Esophagus squamous epithelium (tissue), 5 donors: ENCODE data around the gene TEX29. TPM values are rescaled to one million over a fixed set of nuclear protein-coding genes. Genes with fewer than 3 reads are reported as not detected.

Experiments used
- DNase-seq: peaks from one replicate; lab custom pipeline; 2025; lab: John Stamatoyannopoulos, UW
- H3K27ac ChIP-seq, 4 donors: fragments of 200-600 bp; sonication (generic); one replicate each; pipeline ENCODE4 v1.5.1; 2016 to 2019; ENCODE audit warnings: mild to moderate bottlenecking in 1 of 4
- H3K27me3 ChIP-seq, 4 donors: fragments of 200-600 bp; sonication (generic); 1 replicate in 3 of 4; 2 replicates in 1 of 4; pipeline versions ENCODE4 v1.5.1 to v1.6.0; 2017 to 2021; ENCODE audit warnings: antibody characterized with exemption in 1 of 4
- H3K36me3 ChIP-seq, 3 donors: fragments of 200-600 bp; sonication (generic); one replicate each; pipeline ENCODE4 v1.5.1; 2016 to 2019
- H3K4me1 ChIP-seq, 3 donors: fragments of 200-600 bp; sonication (generic); one replicate each; pipeline ENCODE4 v1.5.1; 2017 to 2019
- H3K4me3 ChIP-seq, 4 donors: fragments of 200-600 bp; sonication (generic); 1 replicate in 3 of 4; 2 replicates in 1 of 4; pipeline ENCODE4 v1.5.1; 2016 to 2019; ENCODE audit warnings: mild to moderate bottlenecking in 2 of 4, moderate library complexity in 1 of 4
- H3K9me3 ChIP-seq, 3 donors: fragments of 200-600 bp; sonication (generic); one replicate each; pipeline ENCODE4 v1.5.1; 2016 to 2019
- CTCF ChIP-seq, 6 experiments: fragments of 450-650 bp in 4 of 6; fragments of 200-600 bp in 2 of 6; sonication (generic) in 2 of 6; IDR thresholded peaks; one replicate each; pipeline ENCODE4 v1.5.1; 2016 to 2019; ENCODE audit warnings: antibody characterized with exemption in 6 of 6, mild to moderate bottlenecking in 4 of 6, moderate library complexity in 4 of 6
- POLR2A ChIP-seq, 4 donors: fragments of 450-650 bp; IDR thresholded peaks; one replicate each; pipeline ENCODE4 v1.6.1; 2017; ENCODE audit warnings: antibody characterized with exemption in 4 of 4, mild to moderate bottlenecking in 4 of 4, moderate library complexity in 3 of 4
- WGBS, 2 donors: methylation state at CpG; one replicate each; pipeline ENCODE4 v1.1.5; 2018; 5-methylcytosine and 5-hydroxymethylcytosine counted together
- intact Hi-C: fragments of 100-400 bp; cut with DNase I; formaldehyde crosslinking; loops from one replicate; pipeline ENCODE4 v1.15.0; 2022
- total RNA-seq, 4 donors: library from RNA; depleted of rRNA; stranded (reverse); fragments of >200 nt; gene quantifications; one replicate each; pipeline ENCODE4 v1.1.0, GENCODE V29; 2016
- donor health status: DM: yes; HTN: yes; CAD: no.

The TEX29 gene
- total RNA-seq, 4 donors from 2014 or later, result not detected

- no peaks in the 10 kb centered on the region for H3K4me1 ChIP-seq
- DNase-seq, result no peak
- no peaks in the 10 kb centered on the region for H3K36me3 ChIP-seq
- no peak overlapping the region for H3K27ac ChIP-seq
- intact Hi-C loops, result no loop called here
- H3K4me3 ChIP-seq, result no peak overlapping the region
- H3K27me3 ChIP-seq, result no peaks in the 10 kb centered on the region
- H3K9me3 ChIP-seq, result no peaks in the 10 kb centered on the region
- 53 to 100% methylated on average over 4 to 6 of the region's 17 CpGs for WGBS, 2 donors
- no peak for TF ChIP-seq CTCF (IDR thresholded peaks at IDR 0.05)
- TF ChIP-seq POLR2A (IDR thresholded peaks at IDR 0.05), result no peak
These were observed 3.7 kb downstream of the TEX29 start for GRCh38 chr13:111323950-111324651.

- WGBS, 2 donors, result 83 to 87% methylated on average over 13 to 14 of the region's 14 CpGs
- no peak for DNase-seq
- H3K27ac ChIP-seq, result no peak overlapping the region
- no peaks in the 10 kb centered on the region for H3K36me3 ChIP-seq
- H3K27me3 ChIP-seq, result no peaks in the 10 kb centered on the region
- TF ChIP-seq POLR2A (IDR thresholded peaks at IDR 0.05), result no peak
- TF ChIP-seq CTCF (IDR thresholded peaks at IDR 0.05), result no peak
- intact Hi-C loops, result no loop called here
- H3K9me3 ChIP-seq, result no peaks in the 10 kb centered on the region
- H3K4me1 ChIP-seq, result no peaks in the 10 kb centered on the region
- no peak overlapping the region for H3K4me3 ChIP-seq
These were observed 4.3 kb downstream of the TEX29 start for GRCh38 chr13:111324736-111325135.

DNA sequence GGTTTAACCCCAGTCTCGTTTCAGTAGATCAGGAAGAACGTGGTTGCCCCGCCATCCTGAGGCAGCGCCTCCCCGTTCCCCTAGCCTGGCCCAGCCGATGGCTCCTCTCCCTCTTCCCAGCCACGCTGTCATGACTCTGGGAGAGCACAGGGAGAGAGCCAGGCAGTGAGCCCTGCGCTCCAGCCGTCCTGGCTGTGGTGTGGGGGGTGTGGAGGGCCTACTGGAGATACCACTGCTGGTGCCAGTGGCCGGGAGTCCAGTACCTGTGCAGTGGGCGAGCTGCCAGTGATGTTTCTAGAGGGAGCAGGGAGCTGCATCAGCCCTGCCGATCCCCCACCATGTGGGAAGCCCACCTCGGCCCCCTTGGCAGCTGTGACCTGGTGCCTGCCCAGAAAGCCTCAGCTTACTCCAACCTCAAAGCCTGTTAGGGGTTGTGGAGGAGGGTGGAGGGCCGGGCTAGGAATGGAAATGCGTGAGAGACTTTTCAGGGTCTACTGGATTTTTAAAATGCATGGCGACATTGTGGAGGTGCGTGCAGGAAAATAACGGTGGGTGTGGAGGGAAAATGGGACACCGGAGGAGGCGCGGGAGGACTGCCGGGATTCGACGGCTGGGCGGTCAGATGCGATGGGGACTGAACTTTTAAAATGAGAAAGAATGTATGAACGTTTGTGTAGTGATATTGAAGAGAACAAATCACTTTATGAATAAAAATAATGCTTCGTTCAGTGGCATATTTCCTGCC, 4.9 kb downstream of the TEX29 start:
- no peaks in the 10 kb centered on the region for H3K36me3 ChIP-seq
- H3K4me1 ChIP-seq, result no peaks in the 10 kb centered on the region
- no peaks in the 10 kb centered on the region for H3K27me3 ChIP-seq
- DNase-seq, result no peak
- H3K4me3 ChIP-seq, result no peak overlapping the region
- TF ChIP-seq POLR2A (IDR thresholded peaks at IDR 0.05), result no peak
- no peak for TF ChIP-seq CTCF (IDR thresholded peaks at IDR 0.05)
- H3K27ac ChIP-seq, result no peak overlapping the region
- intact Hi-C loops, result no loop called here
- H3K9me3 ChIP-seq, result no peaks in the 10 kb centered on the region
- 86 to 88% methylated on average over 16 to 19 of the region's 28 CpGs for WGBS, 2 donors

DNA sequence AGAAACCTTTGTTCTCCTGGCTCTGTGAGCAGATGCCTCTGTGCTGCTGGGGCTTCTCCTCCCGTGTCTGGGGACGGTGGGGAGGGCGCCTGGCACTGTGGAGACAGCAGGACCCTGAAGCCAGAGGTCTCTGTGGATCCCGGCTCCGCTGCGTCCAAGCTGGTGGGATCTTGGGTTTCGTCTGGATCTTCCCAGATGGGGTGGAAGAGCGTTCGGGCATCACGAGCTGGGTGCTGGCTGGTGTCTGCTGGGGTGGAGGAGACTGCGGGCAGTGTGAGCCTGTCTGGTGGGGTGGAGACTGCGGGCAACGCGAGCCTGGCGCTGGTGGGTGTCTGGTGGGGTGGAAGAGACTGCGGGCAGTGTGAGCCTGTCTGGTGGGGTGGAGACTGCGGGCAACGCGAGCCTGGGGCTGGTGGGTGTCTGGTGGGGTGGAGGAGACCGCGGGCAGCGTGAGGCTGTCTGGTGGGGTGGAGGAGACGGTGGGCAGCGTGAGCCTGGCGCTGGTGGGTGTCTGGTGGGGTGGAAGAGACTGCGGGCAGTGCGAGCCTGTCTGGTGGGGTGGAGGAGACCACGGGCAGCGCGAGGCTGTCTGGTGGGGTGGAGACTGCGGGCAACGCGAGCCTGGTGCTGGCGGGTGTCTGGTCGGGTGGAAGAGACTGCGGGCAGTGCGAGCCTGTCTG, 5.6 kb downstream of the TEX29 start:
- H3K9me3 ChIP-seq, result no peaks in the 10 kb centered on the region
- no peaks in the 10 kb centered on the region for H3K4me1 ChIP-seq
- DNase-seq, result no peak
- WGBS, 2 donors, result 83 to 92% methylated on average over 25 to 27 of the region's 37 CpGs
- H3K27ac ChIP-seq, result no peak overlapping the region
- no peak overlapping the region for H3K4me3 ChIP-seq
- no peak for TF ChIP-seq POLR2A (IDR thresholded peaks at IDR 0.05)
- no peak for TF ChIP-seq CTCF (IDR thresholded peaks at IDR 0.05)
- no peaks in the 10 kb centered on the region for H3K36me3 ChIP-seq
- no peaks in the 10 kb centered on the region for H3K27me3 ChIP-seq
- intact Hi-C loops, result no loop called here

DNA sequence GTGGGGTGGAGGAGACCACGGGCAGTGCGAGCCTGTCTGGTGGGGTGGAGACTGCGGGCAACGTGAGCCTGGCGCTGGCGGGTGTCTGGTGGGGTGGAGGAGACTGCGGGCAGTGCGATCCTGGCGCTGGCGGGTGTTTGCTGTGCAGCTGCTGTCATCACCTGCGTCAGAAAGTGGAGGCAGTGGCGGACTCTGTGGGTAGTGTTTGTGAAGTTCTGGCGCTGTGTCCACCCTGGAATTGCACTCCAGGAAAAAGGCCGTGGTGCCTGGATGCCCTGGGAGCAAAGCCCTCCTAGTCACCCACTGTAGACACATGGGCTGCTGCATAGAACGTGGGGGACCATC, 6.2 kb downstream of the TEX29 start:
- Histone ChIP-seq H3K36me3 (no peaks in the 10 kb centered on the region), H3K4me3 (no peak overlapping the region), H3K27me3 (no peaks in the 10 kb centered on the region), H3K4me1 (no peaks in the 10 kb centered on the region), H3K9me3 (no peaks in the 10 kb centered on the region), H3K27ac (no peak overlapping the region)
- 81% methylated on average over 9 to 12 of the region's 15 CpGs for WGBS, 2 donors
- DNase-seq, result no peak
- intact Hi-C loops, result no loop called here
- no peak for TF ChIP-seq CTCF (IDR thresholded peaks at IDR 0.05)
- TF ChIP-seq POLR2A (IDR thresholded peaks at IDR 0.05), result no peak
